H1 (cell line): ENCODE data around the gene ETNK1. TPM values are rescaled to one million over a fixed set of nuclear protein-coding genes. Genes with fewer than 3 reads are reported as not detected.

ENCODE experiments used
- EGR1 ChIP-seq: IDR thresholded peaks from 2 replicates; pipeline ENCODE4 v1.6.1; 2011; ENCODE audit warnings: low read depth, low read length, borderline replicate concordance
- FOSL1 ChIP-seq: IDR thresholded peaks from 2 replicates; pipeline ENCODE4 v1.6.1; 2011; ENCODE audit warnings: mild to moderate bottlenecking, low read depth, low read length, moderate library complexity; ENCODE audit not compliant: insufficient read depth
- RAD21 ChIP-seq, 2 experiments: IDR thresholded peaks in 1 of 2; conservative IDR thresholded peaks in 1 of 2; 2 replicates each; pipeline ENCODE4 v1.6.1; 2011; ENCODE audit warnings: low read depth in 2 of 2, low read length in 2 of 2, improper control_type of control experiment in 1 of 2, inconsistent platforms in 1 of 2, mild to moderate bottlenecking in 1 of 2, moderate library complexity in 1 of 2
- polyA plus RNA-seq, 7 experiments: library from polyadenylated mRNA; depleted of rRNA in 3 of 7; stranded (reverse) in 5 of 7; unstranded in 2 of 7; fragments of >200 nt in 5 of 7; fragments of 200-250 nt in 2 of 7; gene quantifications; 1 replicate in 5 of 7; 2 replicates in 1 of 7; 4 replicates in 1 of 7; pipeline versions ENCODE4 v1.2.1 to v1.2.3, GENCODE V29; 2011 to 2013; ENCODE audit warnings: missing spikeins in 2 of 7, mixed read lengths in 2 of 7
- total RNA-seq: library from RNA; stranded (reverse); fragmentation: NEBNext Ultra II Directional; extraction: Animal tissue kit (Norgen Biotek cat#: 25700); gene quantifications from 2 replicates; pipeline ENCODE4 v1.2.1, GENCODE V29; 2021

ETNK1 gene
- total and polyA plus RNA-seq, 2 of the 8 experiments (the other 6 are each of a cell fraction or from before 2014, with no cell fraction given), result 11.6 to 82.7 TPM

- TF ChIP-seq EGR1 (no peak), RAD21 (IDR thresholded peaks at IDR 0.05 in 1 of 2, conservative IDR thresholded peaks at IDR 0.05 in 1 of 2; ENCODE audit: low read depth in 2 of 2, low read length in 2 of 2) (no peak), FOSL1 (no peak)
- TF ChIP-seq, all 59 proteins: peak for 0
Measured at GRCh38 chr12:22628228-22628627, 3.3 kb downstream of the ETNK1 start (continued).
